PC-3 (cell line): ENCODE results near the gene BCR. TPM values are rescaled to one million over a fixed set of nuclear protein-coding genes. Genes with fewer than 3 reads are reported as not detected.

ENCODE experiments used
- ATAC-seq: fragments of 200-7000 bp; cut with Tn5 transposase; 2 replicates; pipeline ENCODE4 v1.9.1; 2020; ENCODE audit warnings: mild to moderate bottlenecking, moderate library complexity
- BruUV-seq: library from RNA; stranded (reverse); fragments of 400-500 nt; replicated peaks from 2 replicates; lab custom pipeline; 2021; lab: Mats Ljungman, UMichigan
- CTCF ChIA-PET: fragments of 300-600 bp; sonication (Branson Sonifier 250); formaldehyde crosslinking; loops from one replicate; lab custom pipeline; 2022; ENCODE audit warnings: antibody characterized with exemption; lab: Charles Lee
- POLR2A ChIA-PET: fragments of 300-600 bp; sonication (Branson Sonifier 250); formaldehyde crosslinking; loops from one replicate; lab custom pipeline; 2022; ENCODE audit warnings: antibody characterized with exemption; ENCODE audit not compliant: unreplicated experiment; lab: Charles Lee
- DNase-seq: peaks from one replicate; pipeline ENCODE4 v3.0.0-alpha.2; 2015
- H2AFZ ChIP-seq: fragments of 300-600 bp; sonication (generic); 2 replicates; pipeline ENCODE4 v1.6.0; 2016; ENCODE audit warnings: antibody characterized with exemption, low read length
- H3F3A ChIP-seq: fragments of 300-600 bp; sonication (generic); one replicate; pipeline ENCODE4 v1.6.0; 2017; ENCODE audit warnings: antibody characterized with exemption, low read length, control low read depth, mild to moderate bottlenecking; ENCODE audit not compliant: unreplicated experiment
- H3K27ac ChIP-seq: fragments of 300-600 bp; sonication (generic); 2 replicates; pipeline ENCODE4 v1.5.1; 2016; ENCODE audit warnings: mild to moderate bottlenecking, low read length
- H3K27me3 ChIP-seq: fragments of 300-600 bp; sonication (generic); 2 replicates; pipeline ENCODE4 v1.6.1; 2016; ENCODE audit warnings: low read length, mixed read lengths
- H3K36me3 ChIP-seq: fragments of 300-600 bp; sonication (generic); 2 replicates; pipeline ENCODE4 v1.6.1; 2016; ENCODE audit warnings: low read depth, mixed run types, low read length, mixed read lengths
- H3K4me1 ChIP-seq: fragments of 300-600 bp; sonication (generic); 2 replicates; pipeline ENCODE4 v1.5.1; 2016; ENCODE audit warnings: low read length; ENCODE audit not compliant: insufficient read depth
- H3K4me2 ChIP-seq: fragments of 300-600 bp; sonication (generic); 2 replicates; pipeline ENCODE4 v1.6.0; 2016; ENCODE audit warnings: low read length
- H3K4me3 ChIP-seq: fragments of 300-600 bp; sonication (generic); 2 replicates; pipeline ENCODE4 v1.5.1; 2016; ENCODE audit warnings: mild to moderate bottlenecking, low read length, mixed read lengths
- H3K79me2 ChIP-seq: fragments of 300-600 bp; sonication (generic); 2 replicates; pipeline ENCODE4 v1.6.1; 2017; ENCODE audit warnings: low read length, mixed read lengths
- H3K9ac ChIP-seq: fragments of 300-600 bp; sonication (generic); 2 replicates; pipeline ENCODE4 v1.6.0; 2016; ENCODE audit warnings: mild to moderate bottlenecking, low read length
- H3K9me2 ChIP-seq: fragments of 300-600 bp; sonication (generic); replicated peaks from 2 replicates; pipeline ENCODE4 v1.6.1; 2016; ENCODE audit warnings: mixed run types, low read length, mixed read lengths
- H3K9me3 ChIP-seq: fragments of 300-600 bp; sonication (generic); 2 replicates; pipeline ENCODE4 v1.6.1; 2016; ENCODE audit warnings: low read length, mixed read lengths
- H4K20me1 ChIP-seq: fragments of 300-600 bp; sonication (generic); 2 replicates; pipeline ENCODE4 v1.6.1; 2016; ENCODE audit warnings: low read length, mixed read lengths
- EZH2 ChIP-seq: fragments of 300-600 bp; sonication (generic); IDR thresholded peaks from one replicate; pipeline ENCODE4 v1.6.1; 2017; ENCODE audit warnings: antibody characterized with exemption, mild to moderate bottlenecking, low read length; ENCODE audit not compliant: unreplicated experiment
- EZH2phosphoT487 ChIP-seq: fragments of 300-600 bp; sonication (generic); IDR thresholded peaks from 2 replicates; pipeline ENCODE4 v1.6.1; 2018; ENCODE audit warnings: mild to moderate bottlenecking, antibody characterized with exemption, low read length, borderline replicate concordance
- intact Hi-C: fragments of 100-400 bp; cut with micrococcal nuclease; formaldehyde crosslinking; loops from 2 replicates; pipeline ENCODE4 v1.9.0; 2023
- total RNA-seq: library from RNA; depleted of rRNA; stranded (reverse); fragments of >200 nt; gene quantifications from 2 replicates; pipeline ENCODE4 v1.2.3, GENCODE V29; 2014
- TF ChIP-seq, protein P1 (sequence below): fragments of 300-600 bp; sonication (generic); conservative IDR thresholded peaks from 2 replicates; pipeline ENCODE4 v1.5.1; 2017; ENCODE audit warnings: antibody characterized with exemption, low read depth, mild to moderate bottlenecking, low read length

Gene BCR
- total RNA-seq, 1 experiment from 2014 or later: 36.8 TPM

- Histone ChIP-seq H3F3A (no peaks in the 10 kb centered on the region), H3K79me2 (peaks cover 5% of the 10 kb centered on the region), H3K4me3 (no peak overlapping the region), H3K27ac (no peak overlapping the region), H3K9me3 (no peaks in the 10 kb centered on the region), H4K20me1 (peaks cover 2% of the 10 kb centered on the region; the same call in 1 of the 2 replicates), H3K4me2 (no peak overlapping the region), H3K36me3 (no peaks in the 10 kb centered on the region), H3K27me3 (no peaks in the 10 kb centered on the region), H3K9ac (no peak overlapping the region), H3K4me1 (peaks cover 16% of the 10 kb centered on the region), H2AFZ (no peak overlapping the region), H3K9me2 (no peaks in the 10 kb centered on the region)
- intact Hi-C loops: no loop called here
- DNase-seq: no peak
- CTCF ChIA-PET: interaction anchor here (0.5 to 0.8 kb wide), 2 partner anchors 105 to 590 kb away, joined by 3 to 4 read pairs; no protein-coding TSS in a partner anchor
- no TSS peak for BruUV-seq
- TF ChIP-seq EZH2 (no peak), EZH2phosphoT487 (no peak)
- TF ChIP-seq, protein P1, sequence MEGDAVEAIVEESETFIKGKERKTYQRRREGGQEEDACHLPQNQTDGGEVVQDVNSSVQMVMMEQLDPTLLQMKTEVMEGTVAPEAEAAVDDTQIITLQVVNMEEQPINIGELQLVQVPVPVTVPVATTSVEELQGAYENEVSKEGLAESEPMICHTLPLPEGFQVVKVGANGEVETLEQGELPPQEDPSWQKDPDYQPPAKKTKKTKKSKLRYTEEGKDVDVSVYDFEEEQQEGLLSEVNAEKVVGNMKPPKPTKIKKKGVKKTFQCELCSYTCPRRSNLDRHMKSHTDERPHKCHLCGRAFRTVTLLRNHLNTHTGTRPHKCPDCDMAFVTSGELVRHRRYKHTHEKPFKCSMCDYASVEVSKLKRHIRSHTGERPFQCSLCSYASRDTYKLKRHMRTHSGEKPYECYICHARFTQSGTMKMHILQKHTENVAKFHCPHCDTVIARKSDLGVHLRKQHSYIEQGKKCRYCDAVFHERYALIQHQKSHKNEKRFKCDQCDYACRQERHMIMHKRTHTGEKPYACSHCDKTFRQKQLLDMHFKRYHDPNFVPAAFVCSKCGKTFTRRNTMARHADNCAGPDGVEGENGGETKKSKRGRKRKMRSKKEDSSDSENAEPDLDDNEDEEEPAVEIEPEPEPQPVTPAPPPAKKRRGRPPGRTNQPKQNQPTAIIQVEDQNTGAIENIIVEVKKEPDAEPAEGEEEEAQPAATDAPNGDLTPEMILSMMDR: no peak
- POLR2A ChIA-PET: no interaction called here
- ATAC-seq: no peak
Measured at GRCh38 chr22:23176645-23177027, 3.7 kb upstream of the BCR start.

DNA sequence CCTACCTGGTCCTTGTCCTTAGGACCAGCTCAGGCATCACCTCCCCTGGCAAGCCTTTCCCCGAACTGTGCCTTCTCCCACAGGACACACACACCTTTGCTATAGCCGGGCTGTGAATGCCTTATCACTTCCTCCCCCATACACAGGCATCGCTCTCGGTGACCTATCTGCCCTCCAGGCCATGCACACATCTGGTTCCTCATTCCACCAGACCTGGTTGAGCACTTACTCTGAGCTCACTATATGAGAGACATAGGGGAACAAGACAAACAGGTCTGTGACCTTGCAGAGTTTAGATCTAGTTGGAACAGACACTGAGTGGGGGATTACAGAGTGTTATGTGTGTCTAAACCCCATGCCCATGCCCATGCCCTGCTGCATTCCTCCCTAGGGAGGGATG, 3.1 kb upstream of the BCR start:
- ChIA-PET POLR2A (no interaction called here), CTCF (interaction anchor here (0.8 kb wide), 1 partner anchor 105 kb away, joined by 4 read pairs; no protein-coding TSS in a partner anchor)
- ATAC-seq (no peak), DNase-seq (no peak)
- Histone ChIP-seq H3K4me2 (no peak overlapping the region), H4K20me1 (peaks cover 7% of the 10 kb centered on the region; the same call in 1 of the 2 replicates), H3K27me3 (no peaks in the 10 kb centered on the region), H3K36me3 (no peaks in the 10 kb centered on the region), H3K9ac (no peak overlapping the region), H3K27ac (no peak overlapping the region), H3K79me2 (peaks cover 11% of the 10 kb centered on the region), H3K4me3 (no peak overlapping the region), H3F3A (no peaks in the 10 kb centered on the region), H3K9me3 (no peaks in the 10 kb centered on the region), H2AFZ (no peak overlapping the region), H3K4me1 (peaks cover 20% of the 10 kb centered on the region), H3K9me2 (no peaks in the 10 kb centered on the region)
- TF ChIP-seq EZH2phosphoT487 (no peak), EZH2 (no peak)
- TF ChIP-seq, protein P1: no peak
- no TSS peak for BruUV-seq
- intact Hi-C loops: no loop called here

DNA sequence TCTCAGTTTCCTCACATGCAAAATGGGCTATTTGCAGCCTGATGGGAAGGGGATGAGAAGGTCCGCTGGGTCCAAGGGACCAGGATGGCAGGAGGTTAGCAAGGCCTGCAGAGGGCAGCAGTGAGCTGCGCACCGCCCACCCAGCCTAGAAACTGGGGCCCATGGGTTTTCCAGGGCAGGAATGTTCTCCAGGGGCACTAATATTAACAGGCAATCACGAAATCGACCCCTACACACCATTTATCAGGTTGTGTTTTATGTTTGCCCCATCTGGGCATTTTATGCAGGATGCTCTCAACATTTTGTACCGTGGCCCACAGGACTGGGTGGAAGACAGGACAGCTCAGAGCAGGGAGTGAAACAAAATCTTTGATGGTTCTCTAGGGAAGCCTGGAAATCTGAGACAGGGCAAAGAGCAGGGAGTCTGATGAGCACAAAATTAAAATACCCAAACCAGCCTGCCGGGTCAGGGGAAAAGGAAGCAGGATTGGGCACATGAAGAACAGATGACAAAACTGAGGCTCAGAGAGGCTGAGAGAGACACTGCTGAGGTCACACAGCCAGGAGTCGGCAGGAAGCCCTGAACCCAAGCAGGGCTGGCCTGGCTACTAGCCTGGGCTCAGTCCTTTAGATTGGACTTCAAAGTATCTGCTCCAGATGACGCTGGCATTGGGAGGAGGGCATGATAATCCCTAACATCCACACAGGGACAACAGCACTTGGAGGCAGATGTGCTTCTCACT, 1.6 kb upstream of the BCR start:
- H3K36me3 ChIP-seq: no peaks in the 10 kb centered on the region
- no peak overlapping the region for H3K27ac ChIP-seq
- BruUV-seq: TSS peak; percentile 19

More for the DNA sequence above, 1.6 kb upstream of the BCR start:
- DNase-seq (peak; percentile 68), ATAC-seq (peak; percentile 26)
- Histone ChIP-seq H3K4me2 (peak overlapping the region; percentile 89; the same call in 1 of the 2 replicates), H3K27me3 (no peaks in the 10 kb centered on the region), H3K9me2 (no peaks in the 10 kb centered on the region), H3F3A (no peaks in the 10 kb centered on the region), H3K4me3 (no peak overlapping the region), H3K9ac (no peak overlapping the region), H3K79me2 (peaks cover 26% of the 10 kb centered on the region), H3K9me3 (no peaks in the 10 kb centered on the region), H3K4me1 (peaks cover 28% of the 10 kb centered on the region), H4K20me1 (peaks cover 22% of the 10 kb centered on the region), H2AFZ (no peak overlapping the region)
- TF ChIP-seq EZH2phosphoT487 (no peak), EZH2 (no peak)
- TF ChIP-seq, protein P1: peak; percentile 85
- ChIA-PET POLR2A (no interaction called here), CTCF (interaction anchor here (0.6 to 2.9 kb wide), 2 partner anchors 103 to 208 kb away, joined by 10 to 25 read pairs; no protein-coding TSS in a partner anchor)
- intact Hi-C loops: loop anchor here (1.0 kb wide), 2 partner anchors 63 to 104 kb away; no protein-coding TSS in a partner anchor
